Cardiac muscle cell (in vitro differentiated cells and primary cell): ENCODE measurements around the gene CBY1. TPM values are rescaled to one million over a fixed set of nuclear protein-coding genes. Genes with fewer than 3 reads are reported as not detected.

Experiments
- DNase-seq, 2 donors: peaks; one replicate each; pipeline versions ENCODE4 v3.0.0 to v3.0.0-alpha.2; 2010 to 2017; ENCODE audit warnings: low read depth in 1 of 2, low spot score in 1 of 2
- H3K27ac ChIP-seq: fragments of 200-600 bp; sonication (generic); 2 replicates; pipeline ENCODE4 v1.5.1; 2016
- H3K27me3 ChIP-seq: fragments of 200-600 bp; sonication (generic); 2 replicates; pipeline ENCODE4 v1.6.0; 2016; ENCODE audit warnings: control low read depth
- H3K36me3 ChIP-seq: fragments of 200-600 bp; sonication (generic); 2 replicates; pipeline ENCODE4 v1.5.1; 2016; ENCODE audit warnings: control low read depth
- H3K4me1 ChIP-seq: fragments of 200-600 bp; sonication (generic); 2 replicates; pipeline ENCODE4 v1.8.1; 2017; ENCODE audit warnings: low read depth, mild to moderate bottlenecking, mixed run types
- H3K4me3 ChIP-seq: fragments of 200-600 bp; sonication (generic); 2 replicates; pipeline ENCODE4 v1.5.1; 2016; ENCODE audit warnings: mild to moderate bottlenecking
- H3K9me3 ChIP-seq: fragments of 200-600 bp; sonication (generic); 2 replicates; pipeline ENCODE4 v1.5.1; 2017; ENCODE audit warnings: low read depth, mild to moderate bottlenecking, control low read depth
- polyA plus RNA-seq: library from polyadenylated mRNA; unstranded; fragments of >200 nt; fragmentation: Nextera tagmentation; extraction: Ambion mirVana; gene quantifications from 2 replicates; pipeline ENCODE4 v1.2.1, GENCODE V29; 2016
- total RNA-seq: library from RNA; depleted of rRNA; stranded (reverse); fragments of >200 nt; gene quantifications from 2 replicates; pipeline ENCODE4 v1.2.3, GENCODE V29; 2016
- TF ChIP-seq, protein P1 (sequence below): IDR thresholded peaks from 2 replicates; pipeline ENCODE4 v1.5.1; 2012; ENCODE audit warnings: low read depth, mild to moderate bottlenecking, low read length

Gene CBY1
- total and polyA plus RNA-seq, 2 experiments from 2014 or later, result 25.9 to 84.6 TPM

DNA sequence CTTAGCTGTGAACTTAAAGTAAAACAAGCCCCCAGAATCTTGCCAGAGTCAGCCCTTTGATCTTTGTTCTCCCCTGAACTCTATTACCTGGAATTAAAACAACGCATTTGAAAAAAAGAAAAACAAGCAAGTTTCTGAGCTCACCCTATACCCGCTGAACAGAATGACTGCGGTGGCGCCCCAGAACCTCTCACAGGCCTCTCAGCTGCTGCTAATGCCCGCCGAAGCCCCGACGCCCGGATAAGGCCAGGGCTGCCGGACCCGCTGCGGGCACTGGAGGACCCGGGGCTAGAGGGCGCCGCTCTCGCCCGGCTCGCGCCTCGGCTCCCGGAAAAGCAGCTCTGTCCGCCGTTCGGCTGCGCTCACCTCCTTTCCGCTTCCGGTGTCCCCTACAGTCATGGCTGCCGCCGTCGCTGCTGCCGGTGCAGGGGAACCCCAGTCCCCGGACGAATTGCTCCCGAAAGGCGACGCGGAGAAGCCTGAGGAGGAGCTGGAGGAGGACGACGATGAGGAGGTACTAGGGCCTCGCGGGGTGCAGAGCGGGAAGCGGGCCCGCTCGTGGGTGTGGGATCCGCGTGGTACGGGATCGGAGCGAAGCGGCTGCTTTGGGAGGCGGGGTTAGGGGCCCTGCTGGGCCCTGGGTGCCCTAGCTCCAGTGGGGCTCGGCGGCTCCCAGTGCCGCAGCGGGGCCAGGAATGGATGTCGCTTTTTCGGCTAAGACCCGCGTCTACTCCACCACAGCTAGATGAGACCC is 25.3 kb downstream of the CBY1 start, which contains the start of gene TOMM22:
TSS of gene TOMM22 (plus strand) at position 376 of the 754 bp plus-strand sequence. CDS start at position 398, 22 bp downstream.
- H3K36me3 ChIP-seq, result peaks cover 6% of the 10 kb centered on the region
- peak within 1 kb of the TSS; percentile 56 for H3K27ac ChIP-seq
- TF ChIP-seq, protein P1, sequence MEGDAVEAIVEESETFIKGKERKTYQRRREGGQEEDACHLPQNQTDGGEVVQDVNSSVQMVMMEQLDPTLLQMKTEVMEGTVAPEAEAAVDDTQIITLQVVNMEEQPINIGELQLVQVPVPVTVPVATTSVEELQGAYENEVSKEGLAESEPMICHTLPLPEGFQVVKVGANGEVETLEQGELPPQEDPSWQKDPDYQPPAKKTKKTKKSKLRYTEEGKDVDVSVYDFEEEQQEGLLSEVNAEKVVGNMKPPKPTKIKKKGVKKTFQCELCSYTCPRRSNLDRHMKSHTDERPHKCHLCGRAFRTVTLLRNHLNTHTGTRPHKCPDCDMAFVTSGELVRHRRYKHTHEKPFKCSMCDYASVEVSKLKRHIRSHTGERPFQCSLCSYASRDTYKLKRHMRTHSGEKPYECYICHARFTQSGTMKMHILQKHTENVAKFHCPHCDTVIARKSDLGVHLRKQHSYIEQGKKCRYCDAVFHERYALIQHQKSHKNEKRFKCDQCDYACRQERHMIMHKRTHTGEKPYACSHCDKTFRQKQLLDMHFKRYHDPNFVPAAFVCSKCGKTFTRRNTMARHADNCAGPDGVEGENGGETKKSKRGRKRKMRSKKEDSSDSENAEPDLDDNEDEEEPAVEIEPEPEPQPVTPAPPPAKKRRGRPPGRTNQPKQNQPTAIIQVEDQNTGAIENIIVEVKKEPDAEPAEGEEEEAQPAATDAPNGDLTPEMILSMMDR, result peak; percentile 68
- no peaks in the 10 kb centered on the region for H3K27me3 ChIP-seq
- peaks cover 4% of the 10 kb centered on the region for H3K4me1 ChIP-seq
- peak; percentile 90 to 93 for DNase-seq
- H3K4me3 ChIP-seq, result peak within 1 kb of the TSS; percentile 76
- H3K9me3 ChIP-seq, result no peaks in the 10 kb centered on the region

DNA sequence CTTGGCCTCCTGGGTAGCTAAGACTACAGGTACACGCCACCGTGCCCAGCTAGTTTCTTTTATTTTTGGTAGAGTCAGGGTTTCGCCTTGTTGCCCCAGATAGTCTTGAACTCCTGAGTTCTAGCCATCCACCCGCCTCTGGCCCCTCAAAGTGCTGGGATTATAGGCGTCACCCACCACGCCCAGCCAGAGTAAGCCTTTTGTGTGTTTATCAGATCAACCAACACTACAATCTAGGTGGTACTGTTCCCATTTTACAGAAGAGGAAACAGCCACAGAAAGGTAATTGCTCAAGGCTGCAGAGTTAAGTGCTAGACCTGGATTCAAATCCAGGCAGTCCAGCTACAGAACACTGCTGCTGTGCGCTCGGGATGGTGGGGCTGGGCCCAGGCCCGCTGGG is 28.5 kb downstream of the CBY1 start:
- Histone ChIP-seq H3K4me3 (no peak overlapping the region), H3K4me1 (peaks cover 4% of the 10 kb centered on the region), H3K27me3 (no peaks in the 10 kb centered on the region), H3K27ac (no peak overlapping the region), H3K36me3 (peaks cover 24% of the 10 kb centered on the region), H3K9me3 (no peaks in the 10 kb centered on the region)
- TF ChIP-seq, protein P1, result no peak
- DNase-seq, result no peak

GRCh38 chr22:38685761-38686160 is 29.3 kb downstream of the CBY1 start:
- Histone ChIP-seq H3K27me3 (no peaks in the 10 kb centered on the region), H3K9me3 (no peaks in the 10 kb centered on the region), H3K36me3 (peaks cover 24% of the 10 kb centered on the region), H3K4me3 (no peak overlapping the region), H3K27ac (no peak overlapping the region), H3K4me1 (peaks cover 4% of the 10 kb centered on the region)
- TF ChIP-seq, protein P1, result no peak
- no peak for DNase-seq

- H3K36me3 ChIP-seq, result peaks cover 26% of the 10 kb centered on the region
- no peak overlapping the region for H3K27ac ChIP-seq
- DNase-seq, result no peak
- H3K4me1 ChIP-seq, result no peaks in the 10 kb centered on the region
- H3K9me3 ChIP-seq, result no peaks in the 10 kb centered on the region
- no peaks in the 10 kb centered on the region for H3K27me3 ChIP-seq
- no peak overlapping the region for H3K4me3 ChIP-seq
- TF ChIP-seq, protein P1, result no peak
Measured at GRCh38 chr22:38689651-38690050, 33.2 kb downstream of the CBY1 start.

DNA sequence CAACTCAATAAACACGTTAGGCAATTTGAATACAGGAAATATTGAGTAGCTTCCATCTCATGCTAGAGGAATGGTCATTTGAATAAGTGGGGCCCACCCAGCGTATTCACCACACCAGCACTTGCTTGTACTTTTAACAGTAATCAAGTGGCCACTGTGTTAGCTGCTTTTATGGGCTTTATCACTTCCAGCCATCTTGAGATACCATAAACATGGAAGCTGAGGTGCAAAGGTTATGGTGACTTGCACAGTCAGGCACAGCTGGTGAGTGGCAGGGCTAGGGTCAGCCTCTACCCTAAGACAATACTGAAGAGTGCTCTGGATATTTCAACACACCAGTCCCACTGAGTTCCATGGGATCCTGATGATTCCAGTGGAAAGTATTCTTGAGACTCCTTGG is 37.6 kb downstream of the CBY1 start:
- Histone ChIP-seq H3K4me3 (no peak overlapping the region), H3K27me3 (no peaks in the 10 kb centered on the region), H3K27ac (no peak overlapping the region), H3K9me3 (no peaks in the 10 kb centered on the region), H3K36me3 (peaks cover 4% of the 10 kb centered on the region), H3K4me1 (peaks cover 18% of the 10 kb centered on the region)
- DNase-seq, result no peak
- TF ChIP-seq, protein P1, result no peak
